RWPE2 (cell line): ENCODE measurements around the gene ARHGEF11.
"Not testable (repeated sequence)": the region's sequence is repeated elsewhere in the genome, so short reads cannot be mapped to it uniquely, and the experiment has no call there.

Source experiments
- ATAC-seq: fragments of 200-7000 bp; cut with Tn5 transposase; 3 replicates; pipeline ENCODE4 v1.9.1; 2021; ENCODE audit warnings: low read depth
- DNase-seq: peaks from one replicate; pipeline ENCODE4 v3.0.0-alpha.2; 2020; ENCODE audit warnings: low spot score
- H3K27ac ChIP-seq: fragments of 450-650 bp; 2 replicates; pipeline ENCODE4 v1.5.1; 2017; ENCODE audit warnings: mild to moderate bottlenecking; ENCODE audit not compliant: poor library complexity, severe bottlenecking
- H3K27me3 ChIP-seq: fragments of 250-450 bp; sonication (Bioruptor Pico); 2 replicates; pipeline ENCODE4 v1.5.1; 2021; ENCODE audit warnings: mild to moderate bottlenecking, moderate library complexity; ENCODE audit not compliant: insufficient read depth, poor library complexity, severe bottlenecking
- H3K36me3 ChIP-seq: fragments of 250-450 bp; sonication (Bioruptor Pico); 2 replicates; pipeline ENCODE4 v1.5.1; 2020; ENCODE audit warnings: low read depth, mild to moderate bottlenecking, moderate library complexity
- H3K4me1 ChIP-seq: fragments of 250-450 bp; sonication (Bioruptor Pico); 2 replicates; pipeline ENCODE4 v1.5.1; 2021; ENCODE audit warnings: mild to moderate bottlenecking, moderate library complexity; ENCODE audit not compliant: insufficient read depth, poor library complexity, severe bottlenecking
- H3K4me3 ChIP-seq: fragments of 250-450 bp; sonication (Bioruptor Pico); 2 replicates; pipeline ENCODE4 v1.5.1; 2021; ENCODE audit warnings: mild to moderate bottlenecking, moderate library complexity; ENCODE audit not compliant: severe bottlenecking
- H3K9me3 ChIP-seq: fragments of 250-450 bp; sonication (Bioruptor Pico); 2 replicates; pipeline ENCODE4 v1.5.1; 2021; ENCODE audit warnings: mild to moderate bottlenecking, moderate library complexity; ENCODE audit not compliant: severe bottlenecking
- CTCF ChIP-seq: fragments of 450-650 bp; IDR thresholded peaks from one replicate; pipeline ENCODE4 v1.5.1; 2017; ENCODE audit warnings: mild to moderate bottlenecking, moderate library complexity; ENCODE audit not compliant: poor library complexity, severe bottlenecking

ARHGEF11 gene

GRCh38 chr1:157056269-157056668 is 10.7 kb upstream of the ARHGEF11 start:
- Histone ChIP-seq H3K9me3 (peaks cover 6% of the 10 kb centered on the region), H3K27me3 (peaks cover 7% of the 10 kb centered on the region), H3K27ac (no peak overlapping the region), H3K4me1 (no peaks in the 10 kb centered on the region), H3K4me3 (no peak overlapping the region), H3K36me3 (no peaks in the 10 kb centered on the region)
- no peak for TF ChIP-seq CTCF
- DNase-seq (no peak), ATAC-seq (no peak)

DNA sequence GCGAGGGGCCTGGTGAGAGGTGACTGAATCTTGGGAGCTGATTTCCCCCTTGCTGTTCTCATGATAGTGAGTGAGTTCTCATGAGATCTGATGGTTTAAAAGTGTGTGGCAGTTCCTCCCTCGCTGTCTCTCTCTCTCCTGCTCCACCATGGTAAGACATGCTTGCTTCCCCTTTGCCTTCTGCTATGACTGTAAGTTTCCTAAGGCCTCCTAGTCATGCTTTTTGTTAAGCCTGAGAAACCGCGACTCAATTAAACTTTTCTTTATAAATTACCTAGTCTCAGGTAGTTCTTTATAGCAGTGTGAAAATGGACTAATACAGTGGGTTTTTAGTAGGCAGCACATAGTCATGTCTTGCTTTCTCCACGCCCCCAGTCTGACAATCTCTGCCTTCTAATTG is 10.2 kb upstream of the ARHGEF11 start:
- not testable (repeated sequence) for H3K4me1 ChIP-seq, H3K36me3 ChIP-seq, H3K9me3 ChIP-seq, ATAC-seq, H3K4me3 ChIP-seq, DNase-seq, H3K27ac ChIP-seq, H3K27me3 ChIP-seq

GRCh38 chr1:157050836-157051235 is 5.3 kb upstream of the ARHGEF11 start:
- Histone ChIP-seq H3K36me3 (no peaks in the 10 kb centered on the region), H3K4me3 (no peak overlapping the region), H3K27me3 (no peaks in the 10 kb centered on the region), H3K4me1 (no peaks in the 10 kb centered on the region), H3K9me3 (peaks cover 6% of the 10 kb centered on the region), H3K27ac (no peak overlapping the region)
- ATAC-seq (no peak), DNase-seq (no peak)
- TF ChIP-seq CTCF, result no peak

- Histone ChIP-seq H3K27me3 (no peaks in the 10 kb centered on the region), H3K4me1 (peaks cover 8% of the 10 kb centered on the region), H3K36me3 (no peaks in the 10 kb centered on the region), H3K9me3 (peaks cover under 1% of the 10 kb centered on the region), H3K27ac (no peak overlapping the region), H3K4me3 (no peak overlapping the region)
- no peak for TF ChIP-seq CTCF
- DNase-seq (no peak), ATAC-seq (no peak)
Measured at GRCh38 chr1:157047062-157047410, 1.5 kb upstream of the ARHGEF11 start.

DNA sequence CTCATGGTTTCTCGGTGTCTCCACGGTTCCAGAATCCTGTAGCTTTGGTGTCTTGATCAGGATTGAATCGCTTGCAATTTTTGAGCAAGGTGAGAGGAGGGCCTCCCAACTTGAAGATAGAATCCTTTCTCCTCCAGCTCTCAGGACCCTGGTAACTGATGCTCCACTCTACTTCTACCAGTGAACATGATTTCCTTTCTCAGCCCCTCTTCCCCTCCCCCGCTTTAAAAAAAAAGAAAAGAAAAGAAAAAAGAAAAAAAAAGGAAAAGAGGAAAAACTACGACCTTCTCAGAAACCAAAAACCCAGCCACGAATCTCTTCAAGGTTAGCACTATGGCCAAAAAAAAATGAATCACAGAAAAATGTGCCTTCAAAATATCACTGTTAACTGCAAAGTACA is 1.2 kb downstream of the ARHGEF11 start:
- Histone ChIP-seq H3K27ac (no peak overlapping the region), H3K4me1 (peaks cover 8% of the 10 kb centered on the region), H3K4me3 (peak overlapping the region; percentile 88), H3K9me3 (no peaks in the 10 kb centered on the region), H3K36me3 (no peaks in the 10 kb centered on the region; the same call in 1 of the 2 replicates), H3K27me3 (no peaks in the 10 kb centered on the region)
- ATAC-seq, result no peak
- DNase-seq, result no peak
- TF ChIP-seq CTCF, result no peak
